ENCODE data around the gene CLCNKA.
"Not testable (repeated sequence)": the region's sequence is repeated elsewhere in the genome, so short reads cannot be mapped to it uniquely, and the experiment has no call there.

The CLCNKA gene

DNA sequence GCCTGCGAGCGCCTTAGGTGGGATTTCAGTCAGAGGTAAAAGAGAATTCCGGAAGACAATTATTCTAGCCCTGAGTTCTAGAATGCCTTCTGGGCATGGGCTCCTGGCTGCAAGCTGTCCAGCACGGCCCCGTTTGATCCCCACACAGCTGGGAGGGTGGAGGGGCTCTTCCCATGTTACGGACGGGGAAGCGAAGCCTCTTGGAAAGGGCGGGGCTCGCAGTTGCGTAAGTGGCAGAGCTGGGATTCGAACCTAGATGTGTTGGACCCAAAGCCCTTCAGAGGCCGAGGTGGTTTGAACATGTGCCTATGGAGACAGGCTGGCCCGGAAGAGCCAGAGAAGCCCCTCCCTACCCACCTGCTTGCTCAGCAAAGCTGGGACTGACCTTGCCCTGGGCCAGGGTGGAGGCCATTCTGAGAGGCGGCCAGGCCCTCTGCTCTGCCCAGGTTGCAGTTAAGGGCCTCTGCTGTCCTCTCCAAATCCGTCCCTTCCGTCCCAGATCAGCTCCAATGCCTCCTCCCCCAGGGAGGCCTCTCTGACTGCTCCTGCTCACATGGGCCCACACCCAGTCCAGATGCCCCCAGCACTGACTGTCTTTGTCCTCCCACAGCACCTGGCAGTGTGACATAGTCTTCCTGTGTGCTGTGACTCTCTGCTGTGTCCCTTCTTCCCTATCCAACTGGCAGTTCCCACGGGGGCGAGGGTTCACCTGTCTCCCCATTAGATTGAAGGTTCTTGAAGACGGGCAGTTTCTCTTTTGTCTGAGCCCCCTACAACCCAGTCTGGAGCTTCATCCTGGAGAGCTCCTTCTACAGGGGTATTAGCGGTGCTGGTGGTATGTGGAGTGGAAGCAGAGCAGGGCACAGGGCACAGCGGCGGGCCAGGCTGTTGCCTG is 2.8 kb upstream of the CLCNKA start:
- DNase-seq: no peak

DNA sequence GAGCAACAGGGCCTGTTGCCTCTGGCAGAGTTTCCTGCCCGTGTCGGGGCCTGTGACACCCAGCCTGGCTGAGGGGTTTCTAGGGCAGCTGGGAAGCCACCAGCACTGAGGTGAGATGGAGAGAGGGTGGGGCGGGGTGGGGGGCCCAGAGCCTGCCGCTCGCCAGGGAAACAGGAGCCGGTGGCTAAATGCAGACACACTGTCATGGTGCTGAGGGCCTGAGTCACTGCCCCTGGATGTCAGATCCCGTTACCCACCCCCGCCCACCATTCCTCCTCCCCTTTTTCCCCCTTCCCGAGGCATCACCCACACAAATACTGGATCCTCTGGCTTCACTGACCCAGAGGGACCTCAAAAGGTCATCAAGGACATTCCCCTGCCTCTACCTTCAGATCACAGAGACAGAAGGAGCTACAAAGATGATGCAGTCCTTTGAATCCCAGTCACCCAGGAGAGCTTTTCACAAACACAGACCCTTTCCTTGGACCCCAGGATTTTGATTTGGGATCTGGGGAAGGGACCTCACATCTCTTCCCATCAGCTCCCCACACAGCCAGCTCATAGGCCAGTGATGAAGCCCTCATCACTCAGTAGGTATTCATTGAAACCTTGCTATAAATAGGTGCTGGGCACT is 2.1 kb upstream of the CLCNKA start:
- no peak for DNase-seq

DNA sequence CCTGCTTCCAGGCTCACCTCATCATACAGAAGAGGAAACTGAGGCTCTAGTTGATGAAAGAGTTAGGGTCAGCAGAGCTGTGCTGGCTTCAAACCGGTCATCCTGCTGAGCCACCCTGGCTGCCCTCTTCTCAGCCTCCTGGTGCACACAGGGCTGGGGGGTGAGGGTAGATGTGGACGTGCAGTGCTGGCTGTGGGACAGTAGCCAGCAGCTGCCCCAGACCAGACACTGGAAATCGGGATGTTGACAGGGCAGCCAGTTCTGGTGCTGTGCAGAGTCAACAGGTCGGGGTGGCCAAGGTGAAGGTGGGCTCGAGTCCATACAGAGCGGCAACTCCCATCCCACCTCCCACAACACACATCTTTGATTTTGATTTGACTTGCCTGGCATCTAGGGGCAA is 1.5 kb upstream of the CLCNKA start:
- no peak for DNase-seq

DNA sequence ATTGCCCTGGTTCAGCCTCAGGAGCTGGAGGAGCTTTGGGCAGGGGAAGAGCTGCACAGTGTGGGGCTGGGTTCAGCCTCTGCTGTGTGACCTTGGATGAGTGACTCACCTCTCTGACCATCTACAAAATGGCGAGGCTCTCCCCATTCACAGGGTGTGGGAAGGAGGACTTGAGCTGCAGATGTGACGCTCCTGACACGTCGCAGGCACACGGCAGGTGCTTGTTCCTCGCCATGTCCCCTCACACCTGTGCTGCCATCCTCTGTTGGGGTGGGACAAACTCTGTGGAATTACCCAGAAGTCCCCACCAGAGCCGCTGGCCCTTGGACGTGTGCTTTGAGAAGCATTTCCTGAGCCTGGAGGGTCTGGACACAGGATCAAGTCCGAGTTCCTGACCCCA is 958 bp upstream of the CLCNKA start:
- DNase-seq: not testable (repeated sequence)

DNA sequence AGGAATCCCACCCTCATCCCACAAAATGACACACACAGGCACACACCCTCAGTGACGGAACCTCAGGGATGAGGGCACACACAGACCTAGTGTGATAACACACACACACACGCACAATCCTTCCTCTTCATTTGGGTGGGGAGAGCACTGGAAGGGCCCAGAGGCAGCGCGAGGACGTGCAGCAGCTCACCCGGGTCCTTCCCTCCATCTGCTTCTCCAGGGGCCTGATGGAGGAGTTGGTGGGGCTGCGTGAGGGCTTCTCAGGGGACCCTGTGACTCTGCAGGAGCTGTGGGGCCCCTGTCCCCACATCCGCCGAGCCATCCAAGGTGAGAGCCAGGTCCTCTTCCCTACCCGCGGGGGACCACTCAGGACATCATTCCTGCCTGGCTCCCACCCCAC is 557 bp downstream of the CLCNKA start:
- no peak for DNase-seq

DNA sequence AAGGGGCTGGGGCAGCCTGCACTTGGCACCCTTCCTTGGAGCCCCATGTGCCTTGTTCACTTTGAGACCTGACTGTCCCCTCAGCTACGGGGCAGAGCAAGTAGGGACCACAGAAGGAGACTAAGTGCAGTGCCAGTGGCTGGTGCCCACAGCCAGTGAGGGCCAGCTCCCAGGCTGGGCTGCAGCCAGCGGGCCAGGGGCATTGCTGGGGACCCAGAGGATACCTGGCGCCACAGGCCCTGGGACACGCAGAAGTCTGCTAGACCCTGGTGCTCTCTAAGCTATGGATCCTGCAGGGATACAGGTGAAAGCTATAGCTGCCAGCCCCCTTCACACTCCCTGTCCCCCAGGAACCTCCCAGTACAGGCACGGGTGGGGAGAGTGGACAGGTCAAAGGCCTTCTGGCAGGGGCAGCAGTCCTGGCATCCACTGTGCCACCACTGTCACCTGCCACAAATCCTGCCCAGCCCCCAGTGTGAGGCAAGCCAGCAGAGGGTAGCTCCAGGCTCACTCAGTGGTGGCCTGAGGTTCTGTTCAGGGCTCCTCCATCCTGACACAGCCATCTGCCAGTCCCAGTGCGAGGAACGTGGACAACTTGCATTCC is 1.3 kb downstream of the CLCNKA start:
- no peak for DNase-seq

DNA sequence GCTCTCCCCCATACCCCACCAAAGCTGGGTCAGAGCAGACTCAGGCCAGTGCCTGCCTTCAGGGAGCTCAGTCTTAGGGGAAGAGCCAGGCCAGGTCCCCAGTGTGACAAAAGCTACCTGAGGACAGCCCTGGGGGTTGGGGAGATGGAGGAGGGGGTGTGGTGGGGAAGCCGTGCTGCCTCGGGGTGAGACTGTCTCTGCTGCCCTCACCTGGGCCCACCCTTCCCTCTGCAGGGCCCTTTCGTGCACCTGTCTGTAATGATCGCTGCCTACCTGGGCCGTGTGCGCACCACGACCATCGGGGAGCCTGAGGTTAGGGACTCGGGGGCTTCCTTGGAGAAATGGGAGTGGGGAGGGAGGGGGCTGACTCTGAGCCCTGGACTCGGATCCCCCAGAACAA is 4.5 kb downstream of the CLCNKA start:
- not testable (repeated sequence) for DNase-seq

DNA sequence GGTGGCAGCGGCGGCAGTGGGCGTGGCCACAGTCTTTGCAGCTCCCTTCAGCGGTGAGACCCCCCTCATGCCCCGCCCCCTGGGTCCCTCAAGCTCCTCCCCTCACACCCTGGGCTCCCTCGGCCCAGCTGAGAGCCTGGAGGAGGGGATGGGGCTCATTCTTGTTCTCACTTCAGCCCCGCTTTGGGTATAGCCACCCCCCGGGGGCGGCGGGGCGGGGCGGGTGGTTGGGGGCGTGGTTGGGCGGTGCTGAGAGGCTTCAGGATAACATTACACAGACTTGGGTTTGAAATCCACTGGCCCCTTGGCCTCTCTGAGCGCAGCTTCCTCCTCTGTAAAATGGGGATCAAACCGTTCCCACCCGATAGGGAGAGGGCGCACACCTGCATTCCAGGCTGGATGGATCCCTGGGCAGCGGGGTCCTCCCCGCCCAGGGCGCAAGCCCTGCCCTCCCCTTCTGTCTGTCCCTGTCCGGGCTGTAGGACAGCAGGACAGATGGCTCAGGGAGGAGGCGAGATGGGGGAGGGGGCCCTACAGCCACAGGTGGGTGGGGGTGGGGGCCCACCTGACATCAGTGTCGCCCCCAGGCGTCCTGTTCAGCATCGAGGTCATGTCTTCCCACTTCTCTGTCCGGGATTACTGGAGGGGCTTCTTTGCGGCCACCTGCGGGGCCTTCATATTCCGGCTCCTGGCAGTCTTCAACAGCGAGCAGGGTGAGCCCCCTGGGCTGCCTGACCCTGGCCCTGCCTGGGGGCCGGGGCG is 5.1 kb downstream of the CLCNKA start:
- DNase-seq: no peak

DNA sequence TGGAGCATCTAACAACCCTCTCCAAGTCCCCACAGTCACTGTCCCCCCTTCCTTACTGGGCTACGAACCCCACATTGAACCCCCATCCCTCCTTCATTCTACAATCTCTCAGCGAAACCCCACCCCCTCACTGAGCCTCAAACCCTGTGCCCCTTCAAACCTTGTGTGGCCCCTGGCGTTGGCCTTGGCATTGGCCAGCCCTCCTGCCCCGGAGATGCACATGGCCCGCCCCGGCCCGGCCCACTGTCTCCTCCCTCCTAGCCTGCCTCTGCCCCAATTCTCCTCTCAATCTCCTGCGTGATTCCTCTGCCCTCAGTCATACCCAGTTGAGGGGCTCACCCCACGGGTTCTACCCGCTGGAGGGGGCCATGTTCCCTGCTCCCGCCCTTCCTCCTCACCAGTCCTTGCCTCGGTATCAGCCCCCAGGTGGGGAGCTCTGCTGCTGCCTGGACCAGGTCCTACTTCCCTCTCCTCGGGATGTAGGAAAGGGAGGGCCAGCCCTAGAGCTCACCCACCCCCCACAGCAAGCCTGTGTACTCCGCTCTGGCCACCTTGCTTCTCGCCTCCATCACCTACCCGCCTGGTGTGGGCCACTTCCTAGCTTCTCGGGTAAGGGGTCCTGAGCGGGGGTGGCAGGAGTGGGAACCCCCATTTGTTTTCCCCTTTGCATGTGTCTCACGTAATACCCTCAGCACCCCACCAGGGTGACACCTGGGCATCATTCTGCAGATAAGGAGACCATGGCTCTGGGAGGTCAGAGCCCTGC is 6.6 kb downstream of the CLCNKA start:
- DNase-seq: no peak

DNA sequence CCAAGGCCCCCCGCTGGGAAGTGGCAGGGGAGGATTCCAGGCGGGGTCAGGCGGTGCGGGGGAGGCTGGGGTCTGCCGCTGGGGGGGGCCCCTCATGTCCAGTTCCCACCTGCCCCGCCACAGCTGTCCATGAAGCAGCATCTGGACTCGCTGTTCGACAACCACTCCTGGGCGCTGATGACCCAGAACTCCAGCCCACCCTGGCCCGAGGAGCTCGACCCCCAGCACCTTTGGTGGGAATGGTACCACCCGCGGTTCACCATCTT is 7.1 kb downstream of the CLCNKA start:
- not testable (repeated sequence) for DNase-seq

DNA sequence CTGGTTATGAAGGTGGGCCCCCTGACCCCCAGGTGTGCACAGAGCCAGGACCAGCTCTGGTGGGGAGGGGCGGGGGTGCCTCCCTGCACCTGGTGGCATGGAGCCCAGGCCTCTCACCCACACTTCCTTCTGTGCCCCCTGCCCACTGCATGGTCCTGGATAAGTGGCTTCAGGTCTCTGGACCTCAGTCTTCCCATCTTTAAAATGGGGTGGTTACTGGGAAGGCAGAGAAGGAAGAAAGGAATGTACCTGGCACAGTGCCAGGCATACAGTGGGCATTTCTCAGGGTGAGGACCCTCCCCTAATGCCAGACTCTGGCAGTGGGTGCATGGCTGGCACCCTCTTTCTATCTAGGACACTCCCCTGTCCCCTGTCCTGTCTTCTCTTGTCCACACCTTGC is 7.5 kb downstream of the CLCNKA start:
- no peak for DNase-seq

DNA sequence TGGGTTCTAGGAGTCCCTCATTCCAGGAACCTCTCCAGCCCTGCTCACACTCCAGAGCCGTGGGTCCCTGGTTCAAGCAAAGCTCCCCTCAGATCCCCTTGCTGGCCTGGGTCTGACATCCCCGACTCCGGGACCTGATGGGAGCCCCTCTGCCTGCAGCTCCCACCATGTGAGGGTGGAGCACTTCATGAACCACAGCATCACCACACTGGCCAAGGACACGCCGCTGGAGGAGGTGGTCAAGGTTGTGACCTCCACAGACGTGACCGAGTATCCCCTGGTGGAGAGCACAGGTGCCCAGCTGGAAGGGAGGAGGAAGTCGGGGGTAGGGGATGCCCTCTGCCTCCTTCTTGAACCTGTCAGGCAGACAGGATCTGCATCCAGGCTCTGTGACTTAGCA is 9.7 kb downstream of the CLCNKA start:
- no peak for DNase-seq

DNA sequence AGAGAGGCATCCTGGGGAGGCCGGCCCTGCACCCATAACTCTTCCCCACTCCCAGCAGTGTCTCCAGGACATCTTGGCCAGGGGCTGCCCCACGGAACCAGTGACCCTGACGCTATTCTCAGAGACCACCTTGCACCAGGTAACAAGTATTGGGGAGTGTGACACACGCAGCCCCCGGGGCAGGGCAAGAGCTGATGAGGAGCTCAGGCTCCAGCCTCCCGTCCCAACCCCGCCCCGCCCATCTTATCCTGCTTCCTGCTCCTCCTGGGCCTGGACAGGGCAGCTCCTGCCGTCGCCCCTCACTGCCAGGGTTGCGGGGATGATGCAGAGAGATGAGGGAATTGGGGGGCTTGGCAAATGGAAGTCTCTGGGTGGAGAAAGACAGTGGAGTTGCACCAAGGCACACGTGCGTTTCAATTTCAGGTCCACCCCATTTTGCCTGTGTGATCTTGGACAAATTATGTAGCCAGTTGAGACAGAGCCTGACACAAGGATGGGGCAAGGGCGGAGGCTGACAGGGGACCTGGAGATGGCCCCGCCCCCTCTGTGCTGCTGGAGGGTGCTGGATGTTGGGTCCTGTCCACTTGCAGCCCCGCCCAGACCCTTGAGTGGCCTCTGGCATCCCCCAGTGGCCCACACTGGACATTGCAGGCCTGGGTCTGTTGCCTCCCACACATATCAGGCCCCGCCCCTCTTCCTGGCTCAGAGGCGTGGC is 10.7 kb downstream of the CLCNKA start:
- peak; percentile 65 for DNase-seq

DNA sequence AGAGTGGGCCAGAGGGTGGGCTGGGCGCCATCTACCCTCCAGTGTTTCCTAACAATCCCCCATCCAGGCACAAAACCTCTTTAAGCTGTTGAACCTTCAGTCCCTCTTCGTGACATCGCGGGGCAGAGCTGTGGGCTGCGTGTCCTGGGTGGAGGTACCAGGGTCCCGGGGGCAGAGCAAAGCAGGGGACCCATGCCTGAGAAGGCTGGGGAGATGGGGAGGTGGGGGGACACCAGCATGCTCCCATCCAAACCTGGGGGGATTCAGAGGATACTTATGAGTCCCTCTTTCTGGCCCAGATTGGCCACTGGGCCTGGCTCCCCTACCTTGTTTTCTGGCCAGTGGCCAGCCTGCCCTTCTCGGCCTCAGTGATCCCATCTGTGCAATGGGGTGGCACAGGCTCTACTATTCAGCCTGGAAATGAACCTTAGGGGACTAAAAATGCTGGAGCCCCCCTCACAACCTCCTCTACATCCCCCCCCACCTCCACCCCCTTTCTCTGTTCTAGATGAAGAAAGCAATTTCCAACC is 11.3 kb downstream of the CLCNKA start:
- DNase-seq: not testable (repeated sequence)

DNA sequence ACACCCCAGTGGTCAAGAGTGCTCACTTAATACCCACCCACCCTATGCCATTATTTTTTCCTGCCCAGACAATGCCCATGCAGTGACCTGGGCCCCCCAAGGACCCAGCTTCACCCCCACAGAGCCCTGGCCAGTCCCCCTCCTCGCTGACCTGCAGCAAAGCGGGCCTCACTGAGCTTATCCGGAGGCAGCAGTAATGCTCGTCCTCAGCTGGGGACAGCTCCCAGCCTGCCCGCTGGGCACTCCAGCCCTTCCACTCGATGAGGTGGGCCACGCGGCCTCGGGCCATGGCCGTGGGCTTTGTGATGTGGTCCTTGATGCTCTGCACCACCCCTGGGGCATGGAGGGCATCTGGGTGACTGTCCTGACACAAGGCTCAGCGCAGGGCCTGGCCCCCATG is 14.6 kb downstream of the CLCNKA start:
- not testable (repeated sequence) for DNase-seq

DNA sequence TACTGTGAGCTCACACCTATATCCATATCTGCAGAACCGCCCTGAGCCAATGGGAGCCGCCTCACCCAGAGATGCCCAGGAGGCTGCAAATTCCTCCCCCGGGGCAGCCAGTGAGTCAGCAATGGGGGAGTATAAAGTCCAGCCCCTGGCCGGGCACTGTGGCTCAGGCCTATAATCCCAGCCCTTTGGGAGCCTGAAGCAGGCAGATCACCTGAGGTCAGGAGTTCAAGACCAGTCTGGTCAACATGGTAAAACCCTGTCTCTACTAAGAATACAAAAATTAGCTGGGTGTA is 16.7 kb downstream of the CLCNKA start:
- no peak for DNase-seq

DNA sequence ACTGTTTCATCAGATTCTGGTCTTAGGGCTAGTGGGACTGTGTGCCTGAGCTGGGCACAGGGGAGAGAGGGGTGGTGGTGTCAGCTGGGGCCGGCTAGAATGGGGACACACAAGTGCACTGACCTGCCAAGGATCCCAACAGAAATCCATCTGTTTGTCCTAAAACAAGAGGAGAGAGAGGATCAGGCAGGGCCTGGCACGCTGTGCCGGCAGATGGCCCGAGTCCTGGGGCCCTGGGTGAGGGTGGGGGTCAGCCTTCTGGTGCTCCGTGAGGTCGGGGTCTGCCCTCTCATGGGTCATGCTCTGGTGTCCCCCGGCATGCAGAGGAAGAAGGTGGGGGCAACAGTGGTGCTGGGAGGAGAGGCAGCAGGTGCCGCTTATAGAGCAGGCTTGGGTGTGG is 18.0 kb downstream of the CLCNKA start:
- DNase-seq: not testable (repeated sequence)

DNA sequence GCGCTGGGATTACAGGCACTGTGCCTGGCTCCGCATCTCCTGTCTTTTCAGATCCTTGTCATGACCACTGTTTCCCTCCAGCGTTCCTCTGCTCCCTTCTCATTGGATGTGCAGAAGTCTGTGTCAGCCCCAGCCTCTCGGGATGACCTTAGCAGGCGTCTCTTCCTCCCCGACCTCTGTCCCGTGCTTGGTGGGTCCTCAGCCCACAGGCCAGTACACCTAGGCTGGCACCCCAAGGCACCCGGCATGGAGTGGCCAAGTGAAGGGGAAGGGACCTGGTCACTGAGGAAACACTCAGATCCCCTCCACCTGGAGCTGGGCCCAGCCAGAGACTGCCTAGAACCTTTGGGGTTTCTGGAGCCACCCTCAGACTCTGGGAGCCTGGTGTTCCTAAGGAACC is 19.4 kb downstream of the CLCNKA start:
- DNase-seq: no peak

DNA sequence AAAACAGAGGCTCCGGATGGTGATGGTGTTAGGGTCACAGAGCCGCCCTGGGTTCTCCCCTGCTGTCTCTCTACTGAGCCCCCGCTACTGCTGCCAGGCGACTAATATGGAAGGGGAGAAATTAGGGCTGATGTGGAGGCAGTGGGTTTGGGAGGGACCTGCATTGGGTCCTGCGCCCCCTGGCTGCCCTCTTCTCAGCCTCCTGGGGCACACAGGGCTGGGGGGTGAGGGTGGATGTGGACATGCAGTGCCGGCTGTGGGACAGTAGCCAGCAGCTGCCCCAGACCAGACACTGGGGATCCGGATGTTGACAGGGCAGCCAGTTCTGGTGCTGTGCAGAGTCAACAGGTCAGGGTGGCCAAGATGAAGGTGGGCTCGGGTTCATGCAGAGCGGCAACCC is 20.3 kb downstream of the CLCNKA start:
- no peak for DNase-seq

DNA sequence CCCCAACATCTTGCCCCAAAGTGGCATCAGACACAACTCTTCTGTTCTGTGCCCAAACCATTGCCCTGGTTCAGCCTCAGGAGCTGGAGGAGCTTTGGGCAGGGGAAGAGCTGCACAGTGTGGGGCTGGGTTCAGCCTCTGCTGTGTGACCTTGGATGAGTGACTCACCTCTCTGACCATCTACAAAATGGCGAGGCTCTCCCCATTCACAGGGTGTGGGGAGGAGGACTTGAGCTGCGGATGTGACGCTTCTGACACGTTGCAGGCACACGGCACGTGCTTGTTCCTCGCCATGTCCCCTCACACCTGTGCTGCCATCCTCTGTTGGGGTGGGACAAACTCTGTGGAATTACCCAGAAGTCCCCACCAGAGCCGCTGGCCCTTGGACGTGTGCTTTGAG is 20.8 kb downstream of the CLCNKA start:
- not testable (repeated sequence) for DNase-seq

DNA sequence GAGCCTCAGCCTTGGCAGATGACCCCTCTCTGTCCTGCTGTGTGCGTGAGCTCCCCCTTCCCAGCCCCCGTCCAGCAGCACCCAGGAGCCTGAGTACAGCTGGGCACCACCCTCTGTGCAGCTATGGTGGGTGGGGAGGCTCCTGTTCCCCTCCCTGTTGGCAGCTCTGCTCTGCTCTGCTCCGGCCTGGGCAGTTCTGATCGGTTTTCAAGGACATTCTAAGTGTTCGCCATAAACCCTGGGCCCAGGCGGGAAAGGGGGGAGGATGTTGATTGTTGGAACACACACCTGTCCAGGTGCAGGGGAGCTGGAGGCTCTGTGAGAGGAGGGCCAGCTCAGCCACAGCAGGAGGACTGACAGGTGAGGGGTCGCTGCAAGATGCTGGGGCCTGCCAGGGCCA is 21.7 kb downstream of the CLCNKA start, which contains the start of gene CLCNKB:
Gene CLCNKB, plus strand, starts transcription at position 262 of the 400 bp plus-strand sequence. CDS start 711 bp downstream, outside the sequence.
- no peak for DNase-seq

DNA sequence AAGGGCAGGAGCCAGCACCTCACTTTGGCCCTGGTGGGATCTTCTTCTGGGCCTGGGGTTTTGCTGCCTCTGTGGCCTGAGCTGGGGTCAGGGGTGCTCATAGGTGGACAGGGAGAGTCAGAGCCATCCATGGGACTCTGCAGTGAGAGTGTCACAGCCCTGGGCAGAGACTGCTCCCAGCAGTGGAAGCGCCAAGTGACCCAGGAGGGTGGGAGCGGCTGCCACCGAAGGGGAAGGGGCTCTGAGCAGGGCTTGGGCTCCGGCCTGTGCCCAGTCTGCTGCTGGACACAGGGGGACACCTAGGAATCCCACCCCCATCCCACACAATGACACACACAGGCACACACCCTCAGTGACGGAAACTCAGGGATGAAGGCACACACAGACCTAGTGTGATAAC is 22.1 kb downstream of the CLCNKA start:
- DNase-seq: no peak

Measured in activated CD4-positive, CD25-positive, alpha-beta regulatory T cell treated with anti-CD3 and anti-CD28 coated beads, Interleukin-2, amount 50 U/mL, for 72 hours (primary cell).